Inflammatory macrophage treated with lipopolysaccharide for 4 hours (primary cell): ENCODE data around the gene CAMTA1.
"Not testable (repeated sequence)": the region's sequence is repeated elsewhere in the genome, so short reads cannot be mapped to it uniquely, and the experiment has no call there.

Experiments used
- DNase-seq: peaks from one replicate; pipeline ENCODE4 v3.0.0-alpha.2; 2020

CAMTA1 gene

GRCh38 chr1:7121622-7121988 lies 336.4 kb downstream of the CAMTA1 start:
- DNase-seq: no peak

- no peak for DNase-seq
These were observed 342.2 kb downstream of the CAMTA1 start for GRCh38 chr1:7127322-7128075.

GRCh38 chr1:7128293-7128692 lies 343.0 kb downstream of the CAMTA1 start:
- DNase-seq: no peak

- no peak for DNase-seq
These were observed 344.9 kb downstream of the CAMTA1 start for GRCh38 chr1:7130127-7130526.

GRCh38 chr1:7135493-7135892 lies 350.2 kb downstream of the CAMTA1 start:
- no peak for DNase-seq

- no peak for DNase-seq
These were observed 351.1 kb downstream of the CAMTA1 start for GRCh38 chr1:7136166-7136953.

- DNase-seq: no peak
These were observed 355.0 kb downstream of the CAMTA1 start for GRCh38 chr1:7140251-7140650.

GRCh38 chr1:7145947-7146346 lies 360.7 kb downstream of the CAMTA1 start:
- DNase-seq: no peak

- DNase-seq: no peak
These were observed 361.5 kb downstream of the CAMTA1 start for GRCh38 chr1:7146710-7147109.

GRCh38 chr1:7147581-7148282 lies 362.5 kb downstream of the CAMTA1 start:
- DNase-seq: not testable (repeated sequence)

GRCh38 chr1:7149080-7149838 lies 364.0 kb downstream of the CAMTA1 start:
- no peak for DNase-seq

GRCh38 chr1:7150724-7151280 lies 365.5 kb downstream of the CAMTA1 start:
- DNase-seq: no peak

GRCh38 chr1:7151978-7152377 lies 366.7 kb downstream of the CAMTA1 start:
- no peak for DNase-seq

GRCh38 chr1:7152655-7153054 lies 367.4 kb downstream of the CAMTA1 start:
- no peak for DNase-seq

- no peak for DNase-seq
These were observed 368.2 kb downstream of the CAMTA1 start for GRCh38 chr1:7153464-7153863.

GRCh38 chr1:7159116-7159781 lies 374.0 kb downstream of the CAMTA1 start:
- no peak for DNase-seq

- not testable (repeated sequence) for DNase-seq
These were observed 383.3 kb downstream of the CAMTA1 start for GRCh38 chr1:7168554-7168953.

- DNase-seq: no peak
These were observed 385.9 kb downstream of the CAMTA1 start for GRCh38 chr1:7171168-7171567.

- no peak for DNase-seq
These were observed 386.3 kb downstream of the CAMTA1 start for GRCh38 chr1:7171574-7171973.

- no peak for DNase-seq
These were observed 387.6 kb downstream of the CAMTA1 start for GRCh38 chr1:7172804-7173203.

GRCh38 chr1:7174561-7174960 lies 389.3 kb downstream of the CAMTA1 start:
- no peak for DNase-seq
